MCF 10A (cell line): ENCODE measurements around the gene NAPG. TPM values are rescaled to one million over a fixed set of nuclear protein-coding genes. Genes with fewer than 3 reads are reported as not detected.
"Not testable (repeated sequence)": the region's sequence is repeated elsewhere in the genome, so short reads cannot be mapped to it uniquely, and the experiment has no call there.

Experiments used
- BruUV-seq: library from RNA; stranded (reverse); fragments of 400-500 nt; replicated peaks from 2 replicates; lab custom pipeline; 2021; lab: Mats Ljungman, UMichigan
- CTCF ChIA-PET: fragments of 300-600 bp; sonication (Branson Sonifier 250); formaldehyde crosslinking; extraction: SDS; loops from one replicate; lab custom pipeline; 2021; ENCODE audit warnings: antibody characterized with exemption, inconsistent platforms; lab: Yijun Ruan, JAX
- POLR2A ChIA-PET: fragments of 300-600, 350-650 bp; sonication (Branson Sonifier 250); formaldehyde crosslinking; extraction: SDS; loops from one replicate; lab custom pipeline; 2020; ENCODE audit warnings: antibody characterized with exemption, inconsistent platforms; lab: Yijun Ruan, JAX
- DNase-seq: peaks from one replicate; pipeline ENCODE4 v3.0.0-alpha.2; 2018; ENCODE audit not compliant: unreplicated experiment
- H3K27ac Mint-ChIP-seq: one replicate; pipeline ENCODE4 v1.8.0; 2022; ENCODE audit warnings: mild to moderate bottlenecking, low read depth, mixed read lengths; ENCODE audit not compliant: unreplicated experiment
- H3K27me3 Mint-ChIP-seq: one replicate; pipeline ENCODE4 v1.8.0; 2022; ENCODE audit warnings: mixed read lengths; ENCODE audit not compliant: insufficient read depth, unreplicated experiment
- H3K36me3 Mint-ChIP-seq: one replicate; pipeline ENCODE4 v1.8.0; 2022; ENCODE audit warnings: mild to moderate bottlenecking, moderate library complexity, mixed read lengths; ENCODE audit not compliant: insufficient read depth, unreplicated experiment
- H3K4me1 Mint-ChIP-seq: one replicate; pipeline ENCODE4 v1.8.0; 2022; ENCODE audit warnings: mixed read lengths; ENCODE audit not compliant: insufficient read depth, unreplicated experiment
- H3K4me3 Mint-ChIP-seq: one replicate; pipeline ENCODE4 v1.8.0; 2022; ENCODE audit warnings: mild to moderate bottlenecking, moderate library complexity, mixed read lengths; ENCODE audit not compliant: unreplicated experiment
- H3K9me3 Mint-ChIP-seq: one replicate; pipeline ENCODE4 v1.8.0; 2022; ENCODE audit warnings: mixed read lengths; ENCODE audit not compliant: unreplicated experiment
- CTCF ChIP-seq: fragments of 200-600 bp; IDR thresholded peaks from one replicate; pipeline ENCODE4 v1.8.0; 2022; ENCODE audit warnings: antibody characterized with exemption, mild to moderate bottlenecking; ENCODE audit not compliant: unreplicated experiment
- intact Hi-C: fragments of 100-400 bp; cut with micrococcal nuclease; formaldehyde crosslinking; loops from 2 replicates; pipeline ENCODE4 v1.14.1; 2022
- total RNA-seq: library from RNA; stranded (reverse); gene quantifications from 2 replicates; pipeline ENCODE4 v1.2.3, GENCODE V29; 2022

Gene NAPG
- total RNA-seq, 1 experiment from 2014 or later = 32.2 TPM

GRCh38 chr18:10570622-10571021, 44.8 kb downstream of the NAPG start:
- CTCF ChIA-PET = interaction anchor here (0.6 to 0.7 kb wide), 2 partner anchors 151 to 1237 kb away, joined by 3 read pairs; no protein-coding TSS in a partner anchor
- BruUV-seq = no TSS peak

GRCh38 chr18:10571537-10571936, 45.7 kb downstream of the NAPG start:
- Mint-ChIP-seq H3K27ac (no peak overlapping the region), H3K27me3 (no peaks in the 10 kb centered on the region), H3K4me1 (no peaks in the 10 kb centered on the region), H3K9me3 (no peaks in the 10 kb centered on the region), H3K4me3 (no peak overlapping the region), H3K36me3 (no peaks in the 10 kb centered on the region)
- CTCF ChIA-PET = interaction anchor here (0.6 kb wide), 1 partner anchor 1236 kb away, joined by 3 read pairs; no protein-coding TSS in a partner anchor
- no peak for TF ChIP-seq CTCF
- DNase-seq = no peak
- POLR2A ChIA-PET = no interaction called here
- intact Hi-C loops = no loop called here
- no TSS peak for BruUV-seq

More at GRCh38 chr18:10570622-10571021, 44.8 kb downstream of the NAPG start:
- DNase-seq = no peak
- peaks cover 3% of the 10 kb centered on the region for H3K4me1 Mint-ChIP-seq
- no peaks in the 10 kb centered on the region for H3K9me3 Mint-ChIP-seq
- H3K4me3 Mint-ChIP-seq = no peak overlapping the region
- no peak for TF ChIP-seq CTCF
- POLR2A ChIA-PET = no interaction called here
- no peak overlapping the region for H3K27ac Mint-ChIP-seq
- no peaks in the 10 kb centered on the region for H3K36me3 Mint-ChIP-seq
- H3K27me3 Mint-ChIP-seq = no peaks in the 10 kb centered on the region
- intact Hi-C loops = no loop called here

- H3K4me1 Mint-ChIP-seq, POLR2A ChIA-PET, DNase-seq, H3K4me3 Mint-ChIP-seq, H3K27ac Mint-ChIP-seq, H3K27me3 Mint-ChIP-seq, H3K36me3 Mint-ChIP-seq, H3K9me3 Mint-ChIP-seq, CTCF ChIA-PET, BruUV-seq, intact Hi-C loops: not testable (repeated sequence)
Measured at GRCh38 chr18:10573261-10573660, 47.4 kb downstream of the NAPG start.

GRCh38 chr18:10574412-10574811, 48.6 kb downstream of the NAPG start:
- intact Hi-C loops, H3K27me3 Mint-ChIP-seq, BruUV-seq, H3K4me1 Mint-ChIP-seq, DNase-seq, H3K4me3 Mint-ChIP-seq, H3K9me3 Mint-ChIP-seq, CTCF ChIA-PET, H3K36me3 Mint-ChIP-seq, POLR2A ChIA-PET, H3K27ac Mint-ChIP-seq: not testable (repeated sequence)

GRCh38 chr18:10577842-10578572, 52.2 kb downstream of the NAPG start:
- DNase-seq, H3K27me3 Mint-ChIP-seq, H3K4me3 Mint-ChIP-seq, H3K36me3 Mint-ChIP-seq, intact Hi-C loops, CTCF ChIA-PET, H3K9me3 Mint-ChIP-seq, BruUV-seq, POLR2A ChIA-PET: not testable (repeated sequence)
- Mint-ChIP-seq H3K27ac (peak overlapping the region; percentile 73), H3K4me1 (peaks cover 13% of the 10 kb centered on the region)

GRCh38 chr18:10578573-10578899, 52.7 kb downstream of the NAPG start:
- CTCF ChIA-PET, H3K4me3 Mint-ChIP-seq, H3K27me3 Mint-ChIP-seq, H3K27ac Mint-ChIP-seq, H3K36me3 Mint-ChIP-seq, H3K9me3 Mint-ChIP-seq, intact Hi-C loops, DNase-seq, POLR2A ChIA-PET, BruUV-seq: not testable (repeated sequence)
- H3K4me1 Mint-ChIP-seq = peaks cover 13% of the 10 kb centered on the region
